KMS-11 (cell line): ENCODE results near the gene ARHGEF33.

Source experiments
- H2AFZ ChIP-seq: fragments of 200-600 bp; sonication (generic); 2 replicates; pipeline ENCODE4 v1.6.1; 2016; ENCODE audit warnings: antibody characterized with exemption, mixed run types, low read depth
- H3K27ac ChIP-seq: fragments of 200-600 bp; sonication (generic); 2 replicates; pipeline ENCODE4 v1.6.1; 2016; ENCODE audit warnings: mild to moderate bottlenecking, mixed run types
- H3K27me3 ChIP-seq: fragments of 200-600 bp; sonication (generic); 2 replicates; pipeline ENCODE4 v1.6.1; 2017; ENCODE audit warnings: mild to moderate bottlenecking, low read depth, mixed run types, moderate library complexity; ENCODE audit not compliant: insufficient read depth
- H3K36me3 ChIP-seq: fragments of 200-600 bp; sonication (generic); 2 replicates; pipeline ENCODE4 v1.6.1; 2017; ENCODE audit warnings: mild to moderate bottlenecking, mixed run types; ENCODE audit not compliant: insufficient read depth
- H3K4me1 ChIP-seq: fragments of 200-600 bp; sonication (generic); 2 replicates; pipeline ENCODE4 v1.6.1; 2016; ENCODE audit warnings: mild to moderate bottlenecking, low read depth, mixed run types; ENCODE audit not compliant: poor library complexity, severe bottlenecking
- H3K4me2 ChIP-seq: fragments of 200-600 bp; sonication (generic); 2 replicates; pipeline ENCODE4 v1.7.0; 2016; ENCODE audit warnings: mild to moderate bottlenecking, mixed run types
- H3K4me3 ChIP-seq: fragments of 200-600 bp; sonication (generic); IDR thresholded peaks from 2 replicates; pipeline ENCODE4 v1.6.1; 2017; ENCODE audit warnings: low read depth, low read length, mixed read lengths; ENCODE audit not compliant: insufficient read depth
- H3K79me2 ChIP-seq: fragments of 200-600 bp; sonication (generic); 2 replicates; pipeline ENCODE4 v1.6.1; 2016; ENCODE audit warnings: low read depth, mixed run types; ENCODE audit not compliant: insufficient read depth
- H3K9ac ChIP-seq: fragments of 200-600 bp; sonication (generic); 2 replicates; pipeline ENCODE4 v1.6.1; 2016; ENCODE audit warnings: mild to moderate bottlenecking, mixed run types
- H4K20me1 ChIP-seq: fragments of 200-600 bp; sonication (generic); 2 replicates; pipeline ENCODE4 v1.6.1; 2016; ENCODE audit warnings: mild to moderate bottlenecking, mixed run types; ENCODE audit not compliant: insufficient read depth
- CTCF ChIP-seq: fragments of 200-600 bp; sonication (generic); conservative IDR thresholded peaks from 2 replicates; pipeline ENCODE4 v1.6.1; 2017; ENCODE audit warnings: low read depth, mild to moderate bottlenecking, antibody characterized with exemption, low read length, moderate library complexity, mixed read lengths

The ARHGEF33 gene

DNA sequence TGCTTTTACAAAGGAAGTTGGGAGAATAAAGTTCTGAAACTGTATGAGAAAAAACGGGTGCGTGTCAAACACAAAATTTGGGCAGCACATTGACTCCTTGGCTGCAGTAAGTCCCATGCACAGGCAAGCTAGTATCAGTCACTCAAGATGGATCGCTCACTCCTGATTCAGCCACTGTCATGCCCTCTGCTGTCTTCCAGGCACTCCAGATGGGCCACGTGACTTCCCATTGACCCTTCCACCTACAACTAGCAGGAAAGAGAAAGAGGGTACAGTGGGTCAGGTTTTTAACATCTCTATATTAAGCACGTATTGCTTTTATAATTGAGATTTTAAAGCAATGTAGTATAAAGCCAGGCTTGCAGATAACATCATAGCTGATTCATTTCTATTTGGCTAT, 8.6 kb downstream of the ARHGEF33 start:
- Histone ChIP-seq H3K4me2 (no peak overlapping the region), H3K4me3 (no peak overlapping the region), H3K4me1 (no peaks in the 10 kb centered on the region), H3K27ac (no peak overlapping the region), H2AFZ (no peak overlapping the region), H3K79me2 (no peaks in the 10 kb centered on the region), H3K9ac (no peak overlapping the region), H3K27me3 (no peaks in the 10 kb centered on the region), H4K20me1 (no peaks in the 10 kb centered on the region), H3K36me3 (no peaks in the 10 kb centered on the region)
- no peak for TF ChIP-seq CTCF

- H2AFZ ChIP-seq, result no peak overlapping the region
- H3K79me2 ChIP-seq, result no peaks in the 10 kb centered on the region
- H3K9ac ChIP-seq, result no peak overlapping the region
- H3K4me1 ChIP-seq, result peaks cover 6% of the 10 kb centered on the region
- no peaks in the 10 kb centered on the region for H4K20me1 ChIP-seq
- TF ChIP-seq CTCF, result no peak
- no peak overlapping the region for H3K27ac ChIP-seq
- H3K4me2 ChIP-seq, result no peak overlapping the region
- no peak overlapping the region for H3K4me3 ChIP-seq
- H3K27me3 ChIP-seq, result no peaks in the 10 kb centered on the region
- H3K36me3 ChIP-seq, result no peaks in the 10 kb centered on the region
Observed at GRCh38 chr2:38900726-38901125, 11.1 kb downstream of the ARHGEF33 start.

DNA sequence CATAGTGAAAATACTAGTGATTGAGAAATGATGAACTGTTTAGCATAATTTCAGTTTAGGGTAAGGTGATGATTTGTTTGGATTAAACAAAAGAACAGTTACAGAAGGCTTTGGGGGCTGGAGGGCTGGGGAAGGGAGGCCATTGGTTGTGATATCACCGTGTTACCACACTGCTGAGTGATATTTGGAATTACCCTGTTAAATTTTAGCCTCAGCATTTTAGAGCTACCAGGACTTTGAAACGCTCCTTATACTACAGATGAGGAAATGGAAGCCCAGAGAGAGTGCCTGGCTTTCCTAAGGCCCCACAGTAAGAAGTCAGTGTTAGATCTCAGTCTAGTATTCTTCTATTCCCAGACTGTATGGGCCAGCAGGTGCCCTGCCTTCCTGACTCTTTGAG, 15.6 kb downstream of the ARHGEF33 start:
- no peaks in the 10 kb centered on the region for H3K36me3 ChIP-seq

DNA sequence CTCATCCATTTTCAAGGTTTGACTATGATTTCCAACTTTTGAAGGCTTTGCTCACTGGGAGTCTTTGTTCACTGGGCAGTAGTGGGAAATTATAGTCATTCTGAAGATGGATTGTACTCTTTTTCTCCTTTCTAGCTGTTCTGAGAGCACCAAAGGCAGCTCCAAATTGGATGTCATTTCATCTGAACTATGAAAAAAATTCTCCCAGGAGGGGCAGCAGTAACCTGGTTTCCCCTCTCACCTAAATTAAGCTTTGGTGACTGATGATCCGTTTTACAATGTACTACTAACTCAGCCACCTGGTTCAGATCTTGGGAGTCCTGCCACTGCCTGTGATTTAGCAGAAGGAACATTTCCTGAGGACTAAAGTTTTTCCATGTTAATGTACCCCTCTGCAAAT, 17.6 kb downstream of the ARHGEF33 start:
- peak overlapping the region; percentile 68; the same call in 1 of the 2 replicates for H3K27ac ChIP-seq
- H3K9ac ChIP-seq, result no peak overlapping the region
- H3K4me3 ChIP-seq, result no peak overlapping the region
- H2AFZ ChIP-seq, result peak overlapping the region; percentile 38; the same call in 1 of the 2 replicates
- H3K36me3 ChIP-seq, result no peaks in the 10 kb centered on the region
- H3K4me1 ChIP-seq, result peaks cover 52% of the 10 kb centered on the region
- TF ChIP-seq CTCF, result no peak
- peak overlapping the region; percentile 74 for H3K4me2 ChIP-seq
- H3K27me3 ChIP-seq, result no peaks in the 10 kb centered on the region
- no peaks in the 10 kb centered on the region for H4K20me1 ChIP-seq
- no peaks in the 10 kb centered on the region for H3K79me2 ChIP-seq

More for the DNA sequence above, 15.6 kb downstream of the ARHGEF33 start:
- TF ChIP-seq CTCF, result no peak
- Histone ChIP-seq H3K4me1 (peaks cover 46% of the 10 kb centered on the region), H3K27ac (no peak overlapping the region), H3K9ac (no peak overlapping the region), H3K79me2 (no peaks in the 10 kb centered on the region), H4K20me1 (no peaks in the 10 kb centered on the region), H3K27me3 (no peaks in the 10 kb centered on the region), H3K4me3 (no peak overlapping the region), H3K4me2 (no peak overlapping the region), H2AFZ (no peak overlapping the region)
